ENCODE measurements around the gene RANBP1.

The RANBP1 gene

GRCh38 chr22:20133930-20134549 is 18.1 kb downstream of the RANBP1 start:
- no peak for FAIRE-seq
- no peak for DNase-seq (ENCODE audit: extremely low spot score, insufficient read length, low read depth)

GRCh38 chr22:20135265-20135664 is 19.4 kb downstream of the RANBP1 start:
- DNase-seq (ENCODE audit: extremely low spot score, insufficient read length, low read depth) = no peak
- no peak for FAIRE-seq

GRCh38 chr22:20135806-20136602 is 20.1 kb downstream of the RANBP1 start:
- no peak for FAIRE-seq
- no peak for DNase-seq (ENCODE audit: extremely low spot score, insufficient read length, low read depth)

- DNase-seq (ENCODE audit: extremely low spot score, insufficient read length, low read depth) (no peak), FAIRE-seq (no peak)
Measured at GRCh38 chr22:20136603-20136873, 20.6 kb downstream of the RANBP1 start.

GRCh38 chr22:20137113-20137512 is 21.2 kb downstream of the RANBP1 start:
- DNase-seq (ENCODE audit: extremely low spot score, insufficient read length, low read depth) (no peak), FAIRE-seq (no peak)

- FAIRE-seq (no peak), DNase-seq (ENCODE audit: extremely low spot score, insufficient read length, low read depth) (no peak)
Measured at GRCh38 chr22:20137671-20138416, 21.9 kb downstream of the RANBP1 start.

- FAIRE-seq (no peak), DNase-seq (ENCODE audit: extremely low spot score, insufficient read length, low read depth) (no peak)
Measured at GRCh38 chr22:20138417-20138738, 22.5 kb downstream of the RANBP1 start.

GRCh38 chr22:20138868-20139267 is 23.0 kb downstream of the RANBP1 start:
- FAIRE-seq (no peak), DNase-seq (ENCODE audit: extremely low spot score, insufficient read length, low read depth) (no peak)

GRCh38 chr22:20139391-20140106 is 23.6 kb downstream of the RANBP1 start:
- FAIRE-seq (no peak), DNase-seq (ENCODE audit: extremely low spot score, insufficient read length, low read depth) (no peak)

- FAIRE-seq = no peak
Measured at GRCh38 chr22:20140107-20140445, 24.2 kb downstream of the RANBP1 start.

GRCh38 chr22:20140521-20140964 is 24.6 kb downstream of the RANBP1 start:
- FAIRE-seq (no peak), DNase-seq (ENCODE audit: extremely low spot score, insufficient read length, low read depth) (no peak)

More at GRCh38 chr22:20140107-20140445, 24.2 kb downstream of the RANBP1 start:
- no peak for DNase-seq (ENCODE audit: extremely low spot score, insufficient read length, low read depth)

GRCh38 chr22:20141186-20142077 is 25.5 kb downstream of the RANBP1 start:
- DNase-seq (ENCODE audit: extremely low spot score, insufficient read length, low read depth) = no peak
- no peak for FAIRE-seq

- no peak for FAIRE-seq
- no peak for DNase-seq (ENCODE audit: extremely low spot score, insufficient read length, low read depth)
Measured at GRCh38 chr22:20142711-20143621, 27.1 kb downstream of the RANBP1 start.

- DNase-seq (ENCODE audit: extremely low spot score, insufficient read length, low read depth) (no peak), FAIRE-seq (no peak)
Measured at GRCh38 chr22:20143883-20144665, 28.2 kb downstream of the RANBP1 start.

- no peak for DNase-seq (ENCODE audit: extremely low spot score, insufficient read length, low read depth)
- no peak for FAIRE-seq
Measured at GRCh38 chr22:20145206-20145831, 29.4 kb downstream of the RANBP1 start.

GRCh38 chr22:20145832-20146223 is 29.9 kb downstream of the RANBP1 start:
- no peak for DNase-seq (ENCODE audit: extremely low spot score, insufficient read length, low read depth)
- no peak for FAIRE-seq

- FAIRE-seq (no peak), DNase-seq (ENCODE audit: extremely low spot score, insufficient read length, low read depth) (no peak)
Measured at GRCh38 chr22:20146777-20147176, 30.9 kb downstream of the RANBP1 start.
